ENCODE results near the gene LTB.

DNA sequence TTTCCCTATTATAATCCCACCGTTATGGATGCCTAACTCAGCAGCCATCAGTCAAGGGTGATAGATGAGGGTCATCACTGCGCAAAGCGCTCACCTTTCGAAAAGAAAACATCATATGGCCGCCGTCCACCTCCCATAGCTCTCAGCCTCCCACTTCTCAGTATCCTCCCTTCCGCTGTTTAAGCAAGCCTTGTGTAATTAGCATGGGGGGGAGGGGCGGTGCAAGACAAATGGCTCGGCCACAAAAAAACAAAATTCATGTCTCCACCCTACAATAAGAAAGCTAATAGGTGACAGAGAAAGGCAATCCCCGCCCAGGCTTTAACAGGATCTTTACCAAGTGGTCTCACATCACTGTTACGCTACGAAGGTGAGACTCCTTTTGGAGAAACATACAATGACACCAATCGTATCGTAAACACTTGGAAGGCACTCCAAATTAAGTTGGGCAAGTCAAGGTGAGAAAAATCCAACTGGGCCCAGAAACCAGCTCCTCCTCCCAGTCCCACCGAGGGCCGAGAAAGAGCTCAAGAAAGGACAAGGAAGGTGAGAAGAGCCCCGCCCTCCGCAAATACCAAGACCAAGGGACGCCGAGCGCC, 41.1 kb downstream of the LTB start:
- TF ChIP-seq POLR2A (IDR thresholded peaks at IDR 0.05) (no peak), POLR2AphosphoS5 (IDR thresholded peaks at IDR 0.05) (no peak)
- TF ChIP-seq, protein P1, sequence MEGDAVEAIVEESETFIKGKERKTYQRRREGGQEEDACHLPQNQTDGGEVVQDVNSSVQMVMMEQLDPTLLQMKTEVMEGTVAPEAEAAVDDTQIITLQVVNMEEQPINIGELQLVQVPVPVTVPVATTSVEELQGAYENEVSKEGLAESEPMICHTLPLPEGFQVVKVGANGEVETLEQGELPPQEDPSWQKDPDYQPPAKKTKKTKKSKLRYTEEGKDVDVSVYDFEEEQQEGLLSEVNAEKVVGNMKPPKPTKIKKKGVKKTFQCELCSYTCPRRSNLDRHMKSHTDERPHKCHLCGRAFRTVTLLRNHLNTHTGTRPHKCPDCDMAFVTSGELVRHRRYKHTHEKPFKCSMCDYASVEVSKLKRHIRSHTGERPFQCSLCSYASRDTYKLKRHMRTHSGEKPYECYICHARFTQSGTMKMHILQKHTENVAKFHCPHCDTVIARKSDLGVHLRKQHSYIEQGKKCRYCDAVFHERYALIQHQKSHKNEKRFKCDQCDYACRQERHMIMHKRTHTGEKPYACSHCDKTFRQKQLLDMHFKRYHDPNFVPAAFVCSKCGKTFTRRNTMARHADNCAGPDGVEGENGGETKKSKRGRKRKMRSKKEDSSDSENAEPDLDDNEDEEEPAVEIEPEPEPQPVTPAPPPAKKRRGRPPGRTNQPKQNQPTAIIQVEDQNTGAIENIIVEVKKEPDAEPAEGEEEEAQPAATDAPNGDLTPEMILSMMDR (IDR thresholded peaks at IDR 0.05): no peak
